Superior temporal gyrus (tissue), 1 donor: ENCODE data around the gene JMJD7.
A peak's percentile ranks its signal among the peaks of the same experiment; 100 is the strongest.
"Not testable (repeated sequence)": the region's sequence is repeated elsewhere in the genome, so short reads cannot be mapped to it uniquely, and the experiment has no call there.

Experiments
- DNase-seq: peaks from one replicate; pipeline ENCODE4 v3.0.0-alpha.2; 2016; ENCODE audit errors: extremely low spot score

The JMJD7 gene

DNA sequence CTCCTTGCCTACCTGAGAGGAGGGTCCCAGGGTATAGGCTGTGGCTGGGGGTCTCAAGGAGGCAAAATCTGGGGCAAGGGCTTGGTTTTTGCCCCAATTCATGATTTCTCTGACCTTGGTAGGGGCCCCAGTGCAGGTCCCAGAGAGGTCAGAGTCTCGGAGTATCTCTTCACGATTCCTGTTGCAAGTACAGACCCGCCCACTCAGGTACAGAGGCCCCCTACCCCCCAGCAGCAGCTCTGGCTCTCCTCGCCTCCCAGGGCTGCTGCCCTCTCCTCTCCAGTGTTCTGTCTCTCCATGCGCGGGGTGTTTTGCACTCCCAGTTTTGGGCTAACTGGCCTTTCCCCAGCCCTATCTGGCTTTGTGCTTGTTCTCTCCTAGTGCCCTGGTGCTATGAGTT lies 5.4 kb upstream of the JMJD7 start:
- DNase-seq, result no peak

DNA sequence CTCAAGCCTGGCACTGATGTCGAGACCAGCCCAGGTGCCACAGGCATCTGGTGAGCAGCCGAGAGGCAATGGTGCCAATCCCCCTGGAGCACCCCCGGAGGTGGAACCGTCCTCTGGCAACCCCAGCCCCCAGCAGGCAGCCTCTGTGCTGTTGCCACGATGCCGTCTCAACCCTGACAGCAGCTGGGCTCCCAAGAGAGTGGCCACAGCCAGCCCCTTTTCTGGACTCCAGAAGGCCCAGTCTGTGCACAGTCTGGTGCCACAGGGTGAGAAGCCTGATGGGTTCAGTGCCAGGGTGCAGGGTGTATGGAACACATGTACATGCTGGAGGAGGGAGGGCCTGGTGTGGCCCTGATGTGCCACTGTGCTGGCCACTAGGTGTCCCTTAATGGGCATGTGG lies 4.9 kb upstream of the JMJD7 start:
- DNase-seq, result no peak

- no peak for DNase-seq
These were observed 4.4 kb upstream of the JMJD7 start for GRCh38 chr15:41823502-41823901.

- no peak for DNase-seq
These were observed 3.7 kb upstream of the JMJD7 start for GRCh38 chr15:41824062-41824745.

- no peak for DNase-seq
These were observed 2.7 kb upstream of the JMJD7 start for GRCh38 chr15:41825145-41825544.

- no peak for DNase-seq
These were observed 2.0 kb upstream of the JMJD7 start for GRCh38 chr15:41825572-41826535.

DNA sequence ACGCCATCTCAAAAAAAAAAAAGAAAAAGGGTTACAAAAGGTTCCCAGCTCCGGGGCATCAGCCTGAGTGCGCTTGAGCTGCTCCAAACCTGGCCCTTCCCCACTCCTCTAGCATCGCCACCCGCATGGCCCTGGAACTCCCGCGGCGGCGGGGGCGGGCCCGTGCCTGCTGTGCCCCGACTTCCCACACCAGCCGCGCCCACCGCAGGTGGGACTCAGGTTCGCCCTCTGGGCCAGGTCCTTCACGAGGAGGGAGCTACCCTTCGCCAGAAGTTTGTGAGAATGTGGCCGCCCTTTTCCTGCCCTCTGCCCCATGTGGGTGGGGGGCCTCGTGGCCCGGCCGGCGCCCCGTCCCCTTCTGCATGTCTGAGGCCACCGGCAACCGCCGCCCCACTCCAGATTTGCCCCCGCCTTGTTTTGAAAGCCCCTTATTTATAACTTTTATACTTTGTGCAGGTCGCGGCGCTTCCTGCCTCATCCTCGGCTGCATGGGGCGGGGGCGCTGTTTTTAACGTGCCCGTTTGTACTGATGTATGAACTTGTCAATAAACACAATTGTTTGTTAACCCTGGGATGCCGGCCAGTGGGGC lies 507 bp upstream of the JMJD7 start:
- no peak for DNase-seq

GRCh38 chr15:41828807-41829141 lies 882 bp downstream of the JMJD7 start:
- DNase-seq, result peak; percentile 64

DNA sequence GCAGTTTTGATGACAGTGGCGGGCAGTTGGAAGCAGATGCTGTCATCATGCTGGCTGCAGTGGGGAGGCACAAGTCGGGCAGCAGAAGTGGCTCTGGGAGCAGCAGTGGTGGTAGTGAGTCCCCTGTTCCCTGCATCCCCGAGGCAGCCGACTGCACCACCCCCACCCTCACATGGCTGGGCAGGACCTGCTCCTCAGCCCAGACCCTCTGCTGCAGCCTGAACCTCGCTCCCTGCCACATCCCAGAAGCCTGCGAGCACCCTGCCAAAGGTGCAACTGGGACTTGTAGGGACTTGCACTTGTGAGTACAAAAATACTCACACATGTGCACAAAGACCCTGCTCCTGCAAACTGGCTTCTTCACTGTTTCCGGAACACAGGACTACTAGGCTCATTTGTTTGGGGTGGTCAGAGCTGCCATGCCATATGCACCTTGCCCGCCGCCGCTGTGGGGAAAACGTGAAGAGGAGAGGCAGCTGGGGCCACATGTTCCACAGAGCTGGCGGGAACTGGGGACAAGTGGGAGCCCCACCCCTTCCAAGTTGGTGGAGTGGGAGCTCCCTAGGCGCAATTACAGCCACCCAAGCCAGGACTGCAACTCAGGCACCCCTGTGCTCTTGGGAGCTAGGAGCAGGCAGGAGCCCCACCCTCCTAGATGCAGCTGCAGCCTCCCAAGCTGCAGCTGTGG lies 2.2 kb downstream of the JMJD7 start:
- no peak for DNase-seq

- DNase-seq, result not testable (repeated sequence)
These were observed 3.4 kb downstream of the JMJD7 start for GRCh38 chr15:41831291-41831690.

DNA sequence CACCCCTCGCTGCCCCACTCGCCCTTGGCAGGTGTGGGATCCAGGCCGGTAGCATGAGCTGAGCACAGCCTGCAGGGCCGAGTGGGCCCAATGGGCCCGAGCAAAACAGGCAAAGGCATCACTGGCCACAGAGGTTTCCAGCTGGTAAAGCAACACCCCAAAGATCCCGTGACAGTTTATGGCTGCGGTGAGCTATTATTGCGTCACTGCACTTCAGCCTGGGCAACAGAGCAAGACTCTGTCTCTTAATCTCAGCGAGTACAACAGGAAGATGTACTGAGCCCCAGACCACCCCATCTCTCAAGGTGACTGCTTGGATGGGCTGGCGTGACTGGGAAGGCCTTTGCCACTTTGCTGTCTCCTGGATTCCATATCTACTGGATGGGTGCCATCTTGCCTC lies 4.3 kb downstream of the JMJD7 start:
- DNase-seq, result no peak

DNA sequence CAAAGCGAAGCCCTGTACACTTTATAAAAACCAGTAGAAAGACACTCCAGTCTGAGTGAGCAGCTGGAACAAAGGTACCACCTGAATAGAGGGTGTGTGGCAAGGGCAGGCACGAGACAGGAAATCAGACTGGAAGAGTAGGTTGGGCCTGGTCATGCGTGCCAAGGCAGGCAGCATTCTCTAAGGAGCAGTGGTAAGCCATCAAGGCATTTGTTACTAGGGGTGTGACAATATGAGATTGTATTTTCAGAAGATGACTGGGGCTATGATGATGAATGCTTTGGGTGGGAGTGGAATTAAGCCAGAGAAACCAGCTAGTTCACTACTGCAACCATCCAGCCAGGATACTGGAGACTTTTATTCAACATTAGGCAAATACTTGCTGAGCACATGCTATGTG lies 5.0 kb downstream of the JMJD7 start:
- DNase-seq, result no peak

GRCh38 chr15:41834096-41834495 lies 6.2 kb downstream of the JMJD7 start:
- no peak for DNase-seq

DNA sequence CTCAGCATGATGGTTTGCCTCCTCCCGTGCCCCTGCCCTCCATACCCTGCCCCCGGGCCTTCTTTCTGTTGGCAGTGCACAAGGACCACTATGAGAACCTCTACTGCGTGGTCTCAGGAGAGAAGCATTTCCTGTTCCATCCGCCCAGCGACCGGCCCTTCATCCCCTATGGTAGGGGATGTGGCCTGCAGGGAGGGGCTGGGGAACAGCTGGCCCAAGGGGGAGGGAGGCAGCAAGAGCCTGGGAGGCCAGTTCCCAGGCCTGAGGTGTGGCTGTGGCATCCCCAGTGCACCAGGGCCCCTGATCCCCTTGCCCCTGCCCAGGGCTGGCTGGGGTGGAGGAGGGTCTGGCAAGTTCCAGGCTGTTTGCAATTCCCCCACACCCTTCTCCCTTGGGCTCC lies 8.2 kb downstream of the JMJD7 start:
- DNase-seq, result no peak

GRCh38 chr15:41836713-41837454 lies 9.0 kb downstream of the JMJD7 start:
- DNase-seq, result no peak

- DNase-seq, result no peak
These were observed 10.6 kb downstream of the JMJD7 start, which contains the start of gene PLA2G4B for GRCh38 chr15:41838400-41838897. Gene PLA2G4B (plus strand): TSS chr15:41838847. CDS start chr15:41838914, 67 bp downstream.

GRCh38 chr15:41839781-41840491 lies 12.0 kb downstream of the JMJD7 start:
- no peak for DNase-seq

DNA sequence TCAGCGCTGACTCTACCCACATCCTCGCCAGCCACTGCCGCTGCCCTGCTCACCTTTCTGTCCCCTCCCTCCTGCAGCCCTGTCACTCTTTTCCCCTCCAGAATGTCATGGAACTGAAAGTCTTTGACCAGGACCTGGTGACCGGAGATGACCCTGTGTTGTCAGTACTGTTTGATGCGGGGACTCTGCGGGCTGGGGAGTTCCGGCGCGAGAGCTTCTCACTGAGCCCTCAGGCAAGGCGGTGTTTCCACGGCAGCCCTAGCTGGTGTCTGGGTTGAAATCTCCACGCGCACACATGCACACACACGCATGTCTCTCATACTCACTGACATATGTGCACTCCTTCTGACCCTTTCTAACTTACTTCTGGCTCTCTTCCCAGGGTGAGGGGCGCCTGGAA lies 12.8 kb downstream of the JMJD7 start:
- no peak for DNase-seq

DNA sequence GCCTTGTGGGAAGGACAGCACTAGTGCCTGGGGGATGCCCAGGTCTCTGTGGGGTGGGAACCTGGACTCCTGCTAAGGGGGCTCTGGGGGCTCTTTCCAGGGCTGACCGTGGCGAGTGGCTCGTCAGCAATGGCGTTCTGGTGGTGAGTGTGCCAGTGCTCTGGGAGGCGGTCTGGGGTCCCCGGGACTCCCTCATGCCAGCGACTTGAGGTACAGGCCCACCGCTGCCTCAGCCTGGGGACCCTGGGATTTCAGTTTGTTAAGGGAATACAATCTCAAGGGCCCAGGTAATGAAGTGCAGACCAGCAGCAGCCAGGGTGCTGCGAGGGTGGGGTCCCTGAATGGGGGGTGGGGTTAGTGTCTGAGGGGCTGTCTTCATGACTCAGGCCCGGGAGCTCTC lies 13.2 kb downstream of the JMJD7 start:
- DNase-seq, result no peak

DNA sequence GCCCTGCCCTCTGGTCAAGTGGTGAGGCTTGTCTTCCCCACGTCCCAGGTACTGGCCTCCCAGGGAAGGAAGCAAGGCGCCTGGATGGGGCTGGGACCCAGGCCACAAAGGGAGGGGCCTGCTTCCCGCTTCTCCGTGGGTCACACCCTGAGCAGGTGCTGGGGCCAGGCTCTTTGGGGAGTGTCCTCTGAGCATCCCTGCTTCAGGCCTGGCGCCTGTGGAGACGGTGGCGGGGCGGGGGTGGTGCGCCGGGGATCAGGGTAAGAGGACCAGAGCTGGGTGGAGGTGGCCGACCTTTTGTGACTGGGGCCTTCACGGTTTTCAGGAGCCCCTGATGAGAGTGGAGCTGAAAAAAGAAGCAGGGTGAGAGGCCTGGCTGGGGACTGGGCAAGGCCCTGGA lies 14.3 kb downstream of the JMJD7 start:
- no peak for DNase-seq

DNA sequence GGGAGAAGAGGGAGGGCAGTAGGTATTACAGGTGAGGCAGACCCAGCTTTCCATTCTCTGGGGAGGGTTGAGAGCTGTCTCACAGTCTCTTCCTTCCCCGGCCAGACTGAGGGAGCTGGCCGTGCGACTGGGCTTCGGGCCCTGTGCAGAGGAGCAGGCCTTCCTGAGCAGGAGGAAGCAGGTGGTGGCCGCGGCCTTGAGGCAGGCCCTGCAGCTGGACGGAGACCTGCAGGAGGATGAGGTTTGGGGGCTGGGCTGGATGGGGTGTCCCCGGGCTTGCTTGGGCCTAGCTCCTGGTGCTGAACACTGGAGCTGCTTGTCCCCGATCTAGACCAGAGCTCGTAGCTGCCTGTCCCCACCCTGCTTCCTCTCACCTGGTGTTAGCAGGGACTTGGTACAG lies 15.7 kb downstream of the JMJD7 start:
- DNase-seq, result no peak
